Neural cell (in vitro differentiated cells): Measurements from ENCODE around the gene FAM234A.

ENCODE experiments used
- CTCF ChIP-seq: fragments of 450-650 bp; IDR thresholded peaks from 2 replicates; pipeline ENCODE4 v1.5.1; 2014; ENCODE audit warnings: antibody characterized with exemption, mild to moderate bottlenecking, moderate library complexity; ENCODE audit not compliant: poor library complexity, severe bottlenecking
- EZH2 ChIP-seq: fragments of 200-600, 300-800 bp; shearing (Covaris generic), sonication (generic); IDR thresholded peaks from 2 replicates; pipeline ENCODE4 v1.6.1; 2014; ENCODE audit warnings: antibody characterized with exemption, low read length, borderline replicate concordance, mild to moderate bottlenecking; ENCODE audit not compliant: insufficient read depth, poor library complexity, severe bottlenecking
- MXI1 ChIP-seq: fragments of 450-650 bp; conservative IDR thresholded peaks from 2 replicates; pipeline ENCODE4 v1.6.1; 2014; ENCODE audit warnings: antibody characterized with exemption, mild to moderate bottlenecking; ENCODE audit not compliant: poor library complexity, severe bottlenecking
- POLR2AphosphoS5 ChIP-seq: IDR thresholded peaks from 2 replicates; pipeline ENCODE4 v1.6.1; 2012
- RAD21 ChIP-seq: fragments of 450-650 bp; conservative IDR thresholded peaks from 2 replicates; pipeline ENCODE4 v1.6.1; 2014; ENCODE audit warnings: antibody characterized with exemption, mild to moderate bottlenecking, moderate library complexity
- REST ChIP-seq: IDR thresholded peaks from 2 replicates; pipeline ENCODE4 v1.6.1; 2012; ENCODE audit warnings: borderline replicate concordance
- SMC3 ChIP-seq: fragments of 450-650 bp; conservative IDR thresholded peaks from 2 replicates; pipeline ENCODE4 v1.6.1; 2014; ENCODE audit warnings: antibody characterized with exemption, mild to moderate bottlenecking, moderate library complexity; ENCODE audit not compliant: poor library complexity
- TAF1 ChIP-seq: IDR thresholded peaks from 2 replicates; pipeline ENCODE4 v1.6.1; 2012; ENCODE audit warnings: low read depth

GRCh38 chr16:192686-193085, 41.9 kb upstream of the FAM234A start:
- no peak for TF ChIP-seq CTCF
- no peak for TF ChIP-seq RAD21
- no peak for TF ChIP-seq REST
- TF ChIP-seq POLR2AphosphoS5: no peak
- TF ChIP-seq SMC3: no peak
- TF ChIP-seq EZH2: no peak
- no peak for TF ChIP-seq MXI1
- no peak for TF ChIP-seq TAF1
